Lower lobe of right lung (tissue), 2 donors: ENCODE data around the gene HEATR5A. TPM values are rescaled to one million over a fixed set of nuclear protein-coding genes. Genes with fewer than 3 reads are reported as not detected.

Experiments
- ATAC-seq, 2 donors: fragments of 200-7000 bp; cut with Tn5 transposase; one replicate each; pipeline ENCODE4 v1.9.1; 2020 to 2022; ENCODE audit warnings: mild to moderate bottlenecking in 2 of 2, moderate library complexity in 2 of 2
- DNase-seq: peaks from one replicate; pipeline ENCODE4 v3.0.0-alpha.2; 2020
- H3K27ac ChIP-seq: fragments of 200-600 bp; one replicate; pipeline ENCODE4 v1.8.0; 2022
- H3K27me3 ChIP-seq: fragments of 200-600 bp; one replicate; pipeline ENCODE4 v1.8.0; 2022; ENCODE audit warnings: low read depth
- H3K36me3 ChIP-seq: fragments of 200-600 bp; one replicate; pipeline ENCODE4 v1.8.0; 2022; ENCODE audit warnings: mild to moderate bottlenecking
- H3K4me1 ChIP-seq: fragments of 200-600 bp; one replicate; pipeline ENCODE4 v1.8.0; 2022
- H3K4me3 ChIP-seq: fragments of 200-600 bp; one replicate; pipeline ENCODE4 v1.8.0; 2022; ENCODE audit warnings: mild to moderate bottlenecking
- H3K9me3 ChIP-seq: fragments of 200-600 bp; one replicate; pipeline ENCODE4 v1.8.0; 2022
- intact Hi-C: fragments of 100-400 bp; cut with DNase I; formaldehyde crosslinking; loops from one replicate; pipeline ENCODE4 v1.11.0; 2022
- total RNA-seq: library from RNA; stranded (reverse); fragmentation: NEBNext Ultra II Directional; extraction: Animal tissue kit (Norgen Biotek cat#: 25700); gene quantifications from one replicate; pipeline ENCODE4 v1.2.1, GENCODE V29; 2021
- TF ChIP-seq, protein P1 (sequence below): fragments of 200-600 bp; IDR thresholded peaks from one replicate; pipeline ENCODE4 v1.8.0; 2022; ENCODE audit warnings: antibody characterized with exemption, mild to moderate bottlenecking
- donor health status: DM: no; HTN: yes; CAD: no; lungs with severe emphysema.

Gene HEATR5A
- total RNA-seq, 1 donor from 2014 or later = 41.6 TPM

DNA sequence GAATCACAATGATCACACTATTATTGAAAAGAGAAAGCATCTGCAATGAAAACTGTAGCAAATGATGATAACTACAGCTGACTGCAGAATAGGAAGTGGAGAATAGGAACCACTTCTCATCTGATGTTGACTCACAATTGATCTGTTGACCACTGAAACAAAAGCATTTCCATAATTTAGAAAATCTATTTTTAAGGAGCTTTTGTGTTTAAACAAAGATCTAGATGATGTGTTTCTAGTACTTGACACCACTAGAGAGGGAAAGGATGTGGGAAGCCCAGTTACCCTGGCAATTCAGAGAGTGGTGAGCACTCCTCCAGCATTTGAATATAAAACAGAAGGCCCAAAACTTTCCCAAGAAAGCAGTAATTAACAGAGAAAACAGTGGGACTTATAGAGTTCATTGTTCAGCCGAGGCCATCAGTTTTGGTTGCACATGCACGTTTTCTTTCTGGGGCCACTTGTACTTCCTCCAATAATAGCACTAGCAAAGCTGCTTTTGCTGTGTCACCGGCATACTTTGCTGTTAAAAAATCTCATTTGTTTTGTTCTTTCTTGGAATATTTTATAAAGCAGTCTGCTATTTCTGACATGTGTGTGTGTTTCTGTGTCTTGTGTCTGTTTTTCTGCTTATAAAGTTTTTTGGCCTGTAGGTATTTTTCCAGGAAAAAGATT, 136.6 kb downstream of the HEATR5A start:
- H3K27ac ChIP-seq = peak overlapping the region; percentile 5
- H3K4me3 ChIP-seq = no peak overlapping the region
- TF ChIP-seq, protein P1, sequence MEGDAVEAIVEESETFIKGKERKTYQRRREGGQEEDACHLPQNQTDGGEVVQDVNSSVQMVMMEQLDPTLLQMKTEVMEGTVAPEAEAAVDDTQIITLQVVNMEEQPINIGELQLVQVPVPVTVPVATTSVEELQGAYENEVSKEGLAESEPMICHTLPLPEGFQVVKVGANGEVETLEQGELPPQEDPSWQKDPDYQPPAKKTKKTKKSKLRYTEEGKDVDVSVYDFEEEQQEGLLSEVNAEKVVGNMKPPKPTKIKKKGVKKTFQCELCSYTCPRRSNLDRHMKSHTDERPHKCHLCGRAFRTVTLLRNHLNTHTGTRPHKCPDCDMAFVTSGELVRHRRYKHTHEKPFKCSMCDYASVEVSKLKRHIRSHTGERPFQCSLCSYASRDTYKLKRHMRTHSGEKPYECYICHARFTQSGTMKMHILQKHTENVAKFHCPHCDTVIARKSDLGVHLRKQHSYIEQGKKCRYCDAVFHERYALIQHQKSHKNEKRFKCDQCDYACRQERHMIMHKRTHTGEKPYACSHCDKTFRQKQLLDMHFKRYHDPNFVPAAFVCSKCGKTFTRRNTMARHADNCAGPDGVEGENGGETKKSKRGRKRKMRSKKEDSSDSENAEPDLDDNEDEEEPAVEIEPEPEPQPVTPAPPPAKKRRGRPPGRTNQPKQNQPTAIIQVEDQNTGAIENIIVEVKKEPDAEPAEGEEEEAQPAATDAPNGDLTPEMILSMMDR = no peak
- no peaks in the 10 kb centered on the region for H3K36me3 ChIP-seq
- no peak for ATAC-seq
- DNase-seq = no peak
- peaks cover 2% of the 10 kb centered on the region for H3K9me3 ChIP-seq
- intact Hi-C loops = no loop called here
- H3K4me1 ChIP-seq = peaks cover 14% of the 10 kb centered on the region
- H3K27me3 ChIP-seq = no peaks in the 10 kb centered on the region

DNA sequence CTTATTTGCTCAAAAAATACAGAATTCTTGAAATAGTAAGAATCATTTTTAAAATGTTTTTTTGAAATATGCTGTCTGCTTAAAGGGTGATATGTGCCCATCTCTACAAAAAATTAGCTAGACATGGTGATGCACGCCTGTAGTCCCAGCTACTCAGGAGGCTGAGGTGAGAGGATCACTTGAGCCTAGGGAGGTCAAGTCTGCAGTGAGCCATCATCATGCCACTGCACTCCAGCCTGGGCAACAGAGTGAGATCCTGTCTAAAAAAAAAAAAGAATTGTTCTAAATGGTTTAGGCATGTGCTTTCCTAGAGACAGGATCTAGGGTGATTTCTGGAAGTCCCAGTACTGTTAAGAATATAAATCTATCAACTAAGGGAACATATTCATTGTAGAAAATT, 137.2 kb downstream of the HEATR5A start:
- Histone ChIP-seq H3K27ac (no peak overlapping the region), H3K27me3 (no peaks in the 10 kb centered on the region), H3K4me1 (peaks cover 14% of the 10 kb centered on the region), H3K36me3 (no peaks in the 10 kb centered on the region), H3K9me3 (peaks cover 4% of the 10 kb centered on the region), H3K4me3 (no peak overlapping the region)
- no peak for ATAC-seq
- TF ChIP-seq, protein P1 = no peak
- DNase-seq = no peak
- intact Hi-C loops = no loop called here

DNA sequence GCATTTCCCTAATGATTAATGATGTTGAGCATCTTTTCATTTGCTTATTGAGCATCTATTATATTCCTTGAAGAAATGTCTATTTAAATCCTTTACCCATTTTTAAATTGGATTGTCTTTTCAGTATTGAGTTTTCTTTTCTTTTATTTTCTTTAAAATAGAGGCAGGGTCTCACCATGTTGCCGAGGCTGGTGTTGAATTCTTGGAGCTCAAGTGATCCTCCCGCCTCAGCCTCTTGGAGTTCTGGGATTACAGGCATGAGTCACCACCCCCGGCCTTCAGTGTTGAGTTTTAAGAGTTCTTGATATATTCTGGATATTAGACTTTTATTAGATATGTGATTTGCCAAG, 139.5 kb downstream of the HEATR5A start:
- Histone ChIP-seq H3K9me3 (peaks cover 4% of the 10 kb centered on the region), H3K4me1 (peaks cover 14% of the 10 kb centered on the region), H3K27ac (no peak overlapping the region), H3K36me3 (no peaks in the 10 kb centered on the region), H3K27me3 (no peaks in the 10 kb centered on the region), H3K4me3 (no peak overlapping the region)
- ATAC-seq (no peak), DNase-seq (no peak)
- TF ChIP-seq, protein P1 = no peak
- intact Hi-C loops = no loop called here

DNA sequence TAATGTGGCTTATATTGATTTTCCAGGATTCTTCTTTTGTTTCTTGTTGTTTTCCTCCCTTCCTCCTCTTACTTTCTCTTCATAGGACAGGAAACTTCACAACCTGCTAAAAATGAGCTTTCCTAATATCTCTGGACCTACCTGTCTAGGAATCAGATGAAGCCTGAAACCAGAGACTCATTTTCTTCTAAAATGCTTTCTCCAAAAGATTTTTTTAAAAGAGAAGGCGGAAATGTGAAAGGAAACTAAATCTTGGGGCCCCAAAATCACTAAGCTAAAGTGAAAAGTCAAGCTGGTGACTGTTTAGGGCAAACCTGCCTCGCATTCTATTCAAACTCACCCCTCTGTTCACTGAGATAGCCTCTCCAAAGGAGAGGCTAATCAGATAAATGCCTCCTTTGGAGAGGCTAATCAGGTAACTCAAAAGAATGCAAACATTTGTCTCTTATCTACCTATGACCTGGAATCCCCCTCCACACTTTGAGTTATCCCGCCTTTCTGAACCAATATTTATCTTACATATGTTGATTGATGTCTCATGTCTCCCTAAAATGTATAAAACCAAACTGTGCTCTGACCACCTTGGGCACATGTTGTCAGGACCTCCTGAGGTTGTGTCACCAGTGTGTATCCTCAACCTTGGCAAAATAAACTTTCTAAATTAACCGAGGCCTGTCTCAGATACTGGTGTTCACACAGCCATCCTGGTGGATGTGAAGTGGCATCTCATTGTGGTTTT, 140.0 kb downstream of the HEATR5A start:
- ATAC-seq (no peak), DNase-seq (no peak)
- TF ChIP-seq, protein P1 = no peak
- intact Hi-C loops = no loop called here
- peaks cover 8% of the 10 kb centered on the region for H3K9me3 ChIP-seq
- no peak overlapping the region for H3K4me3 ChIP-seq
- peaks cover 14% of the 10 kb centered on the region for H3K4me1 ChIP-seq
- H3K27me3 ChIP-seq = no peaks in the 10 kb centered on the region
- no peak overlapping the region for H3K27ac ChIP-seq
- H3K36me3 ChIP-seq = no peaks in the 10 kb centered on the region

DNA sequence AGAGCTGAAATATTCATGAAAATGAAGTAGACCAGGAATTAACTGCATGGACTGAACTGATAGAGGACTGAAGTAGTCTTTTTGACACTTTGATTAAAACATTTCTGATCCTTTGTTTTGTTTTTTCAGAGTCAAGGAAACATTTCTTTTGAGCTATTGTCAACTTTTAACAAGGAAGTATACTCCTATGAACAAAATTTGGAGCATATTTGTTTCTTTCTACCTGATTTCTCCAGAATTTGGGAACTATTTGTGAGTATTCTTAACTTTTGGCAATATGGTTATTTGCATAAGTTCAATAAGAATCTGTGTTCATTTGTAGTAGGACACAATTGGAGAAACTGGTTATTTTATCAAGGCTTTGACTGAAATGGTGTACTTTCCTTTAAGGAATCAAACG, 141.5 kb downstream of the HEATR5A start:
- no peaks in the 10 kb centered on the region for H3K36me3 ChIP-seq
- intact Hi-C loops = no loop called here
- TF ChIP-seq, protein P1 = no peak

More for the DNA sequence above, 141.5 kb downstream of the HEATR5A start:
- Histone ChIP-seq H3K27ac (no peak overlapping the region), H3K4me3 (no peak overlapping the region), H3K4me1 (peaks cover 9% of the 10 kb centered on the region), H3K27me3 (no peaks in the 10 kb centered on the region), H3K9me3 (peaks cover 9% of the 10 kb centered on the region)
- no peak for ATAC-seq
- DNase-seq = no peak
